ENCODE results near the gene CDHR2. TPM values are rescaled to one million over a fixed set of nuclear protein-coding genes. Genes with fewer than 3 reads are reported as not detected.

The CDHR2 gene
- total and polyA plus RNA-seq, 2 of the 13 experiments (the other 11 are each of a cell fraction or from before 2014, with no cell fraction given) = 17.9 to 20.9 TPM

DNA sequence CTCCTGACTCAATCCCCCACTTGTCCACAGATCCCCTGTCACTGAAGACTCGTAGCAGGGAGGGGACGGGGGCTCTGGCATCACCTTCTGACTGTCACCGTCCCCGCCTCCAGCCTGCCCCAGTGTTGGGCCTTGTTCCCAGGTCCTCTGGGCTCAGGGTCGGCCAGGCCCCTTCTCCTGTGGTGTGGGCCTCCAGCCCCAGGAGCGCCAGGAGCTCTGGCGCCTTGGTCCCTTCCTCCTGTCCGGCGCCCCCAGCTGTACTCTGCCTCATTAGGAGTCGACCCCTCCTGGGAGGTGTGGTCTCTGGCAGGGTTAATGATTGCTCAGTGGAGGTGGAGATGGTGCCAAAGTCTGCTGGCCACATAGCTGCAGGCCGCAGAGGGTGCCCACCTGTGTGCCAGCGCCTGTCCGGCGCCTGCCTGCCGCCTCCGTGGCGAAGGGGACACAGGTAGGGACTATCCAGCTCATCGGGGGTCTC, at the start of gene CDHR2 (continued):
- no peak for TF ChIP-seq EZH2 (conservative IDR thresholded peaks at IDR 0.05; ENCODE audit: low read depth, low read length)
- no peak for TF ChIP-seq BRF2 (CRISPR knock-in tag; IDR thresholded peaks at IDR 0.05)
- no peak for TF ChIP-seq NR1H2 (CRISPR knock-in tag; IDR thresholded peaks at IDR 0.05; ENCODE audit: borderline replicate concordance, low read depth)
- TF ChIP-seq BORCS8-MEF2B (CRISPR knock-in tag; IDR thresholded peaks at IDR 0.05) = no peak
- no peak for TF ChIP-seq SOX13 (IDR thresholded peaks at IDR 0.05)
- no peak for TF ChIP-seq SOX13 (CRISPR knock-in tag; conservative IDR thresholded peaks at IDR 0.05 in 1 of 2, IDR thresholded peaks at IDR 0.05 in 1 of 2)
- TF ChIP-seq, protein P1, sequence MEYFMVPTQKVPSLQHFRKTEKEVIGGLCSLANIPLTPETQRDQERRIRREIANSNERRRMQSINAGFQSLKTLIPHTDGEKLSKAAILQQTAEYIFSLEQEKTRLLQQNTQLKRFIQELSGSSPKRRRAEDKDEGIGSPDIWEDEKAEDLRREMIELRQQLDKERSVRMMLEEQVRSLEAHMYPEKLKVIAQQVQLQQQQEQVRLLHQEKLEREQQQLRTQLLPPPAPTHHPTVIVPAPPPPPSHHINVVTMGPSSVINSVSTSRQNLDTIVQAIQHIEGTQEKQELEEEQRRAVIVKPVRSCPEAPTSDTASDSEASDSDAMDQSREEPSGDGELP (IDR thresholded peaks at IDR 0.05; ENCODE audit: borderline replicate concordance, low read depth) = peak; percentile 80; the same call in 1 of the 2 replicates
- no peak for TF ChIP-seq FOXA1 (IDR thresholded peaks at IDR 0.05)
- TF ChIP-seq FOXA1 (CRISPR knock-in tag; IDR thresholded peaks at IDR 0.05) = no peak; the same call in 1 of the 2 replicates
- TF ChIP-seq ZNF264 (CRISPR knock-in tag; IDR thresholded peaks at IDR 0.05) = no peak; the same call in 1 of the 2 replicates
- no peak for TF ChIP-seq ZNF256 (CRISPR knock-in tag; conservative IDR thresholded peaks at IDR 0.05)
- TF ChIP-seq PAXIP1 (CRISPR knock-in tag; conservative IDR thresholded peaks at IDR 0.05) = peak; percentile 82
- no peak for TF ChIP-seq XRCC5 (optimal IDR thresholded peaks at IDR 0.05; ENCODE audit: low read length)
- TF ChIP-seq RXRA (CRISPR knock-in tag; IDR thresholded peaks at IDR 0.05) = peak; percentile 45; the same call in 1 of the 2 replicates
- TF ChIP-seq ZNF674 (CRISPR knock-in tag; IDR thresholded peaks at IDR 0.05; ENCODE audit: low read depth) = no peak
- peak; percentile 73 for TF ChIP-seq DRAP1 (CRISPR knock-in tag; IDR thresholded peaks at IDR 0.05)
- TF ChIP-seq ARNT2 (CRISPR knock-in tag; IDR thresholded peaks at IDR 0.05; ENCODE audit: low read depth) = no peak
- TF ChIP-seq ZNF75D (CRISPR knock-in tag; IDR thresholded peaks at IDR 0.05; ENCODE audit: borderline replicate concordance) = no peak
- TF ChIP-seq ZNF180 (CRISPR knock-in tag; IDR thresholded peaks at IDR 0.05; ENCODE audit: borderline replicate concordance, low read depth) = no peak
- TF ChIP-seq, protein P2, sequence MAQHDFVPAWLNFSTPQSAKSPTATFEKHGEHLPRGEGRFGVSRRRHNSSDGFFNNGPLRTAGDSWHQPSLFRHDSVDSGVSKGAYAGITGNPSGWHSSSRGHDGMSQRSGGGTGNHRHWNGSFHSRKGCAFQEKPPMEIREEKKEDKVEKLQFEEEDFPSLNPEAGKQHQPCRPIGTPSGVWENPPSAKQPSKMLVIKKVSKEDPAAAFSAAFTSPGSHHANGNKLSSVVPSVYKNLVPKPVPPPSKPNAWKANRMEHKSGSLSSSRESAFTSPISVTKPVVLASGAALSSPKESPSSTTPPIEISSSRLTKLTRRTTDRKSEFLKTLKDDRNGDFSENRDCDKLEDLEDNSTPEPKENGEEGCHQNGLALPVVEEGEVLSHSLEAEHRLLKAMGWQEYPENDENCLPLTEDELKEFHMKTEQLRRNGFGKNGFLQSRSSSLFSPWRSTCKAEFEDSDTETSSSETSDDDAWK (CRISPR knock-in tag; IDR thresholded peaks at IDR 0.05) = no peak
- no peak for TF ChIP-seq ZNF232 (CRISPR knock-in tag; IDR thresholded peaks at IDR 0.05; ENCODE audit: borderline replicate concordance)
- no peak for TF ChIP-seq GMEB2 (CRISPR knock-in tag; IDR thresholded peaks at IDR 0.05; ENCODE audit: low read depth)

Measured in HepG2 (cell line).